A673 (cell line): ENCODE results near the gene NLRP5.

Experiments
- CTCF ChIP-seq: fragments of 300-800, 200-600 bp; sonication (generic); conservative IDR thresholded peaks from 2 replicates; pipeline ENCODE4 v1.5.1; 2017; ENCODE audit warnings: low read depth, mild to moderate bottlenecking, antibody characterized with exemption, low read length, moderate library complexity, mixed read lengths
- EZH2 ChIP-seq: fragments of 200-600 bp; sonication (generic); IDR thresholded peaks from 2 replicates; pipeline ENCODE4 v1.6.1; 2017; ENCODE audit warnings: borderline replicate concordance, low read depth, mild to moderate bottlenecking, mixed read lengths, antibody characterized with exemption, low read length; ENCODE audit not compliant: poor library complexity, severe bottlenecking

GRCh38 chr19:56098731-56099568, 112.4 kb downstream of the NLRP5 start:
- TF ChIP-seq CTCF (no peak), EZH2 (no peak)
